CD14-positive monocyte (primary cell): ENCODE data around the gene DPH1. TPM values are rescaled to one million over a fixed set of nuclear protein-coding genes. Genes with fewer than 3 reads are reported as not detected.
A peak's percentile ranks its signal among the peaks of the same experiment; 100 is the strongest.
"Not testable (repeated sequence)": the region's sequence is repeated elsewhere in the genome, so short reads cannot be mapped to it uniquely, and the experiment has no call there.

Experiments
- DNase-seq, 3 donors: peaks; one replicate each; pipeline ENCODE4 v3.0.0-alpha.2; 2011 to 2022
- H2AFZ ChIP-seq: 2 replicates; pipeline ENCODE4 v1.6.0; 2012; ENCODE audit warnings: mild to moderate bottlenecking, low read depth, low read length, inconsistent platforms; ENCODE audit not compliant: insufficient read depth, poor library complexity, severe bottlenecking
- H3K27ac ChIP-seq, 2 donors: 1 replicate in 1 of 2; 2 replicates in 1 of 2; pipeline ENCODE4 v1.5.1; 2012 to 2013; ENCODE audit warnings: low read length in 2 of 2, control low read depth in 1 of 2, inconsistent platforms in 1 of 2, low read depth in 1 of 2, mild to moderate bottlenecking in 1 of 2
- H3K27me3 ChIP-seq, 2 donors: one replicate each; pipeline versions ENCODE4 v1.6.0 to v1.6.1; 2011 to 2013; ENCODE audit warnings: low read length in 2 of 2; ENCODE audit not compliant: control insufficient read depth in 2 of 2, insufficient read depth in 2 of 2
- H3K36me3 ChIP-seq, 2 donors: replicated peaks in 1 of 2; 1 replicate in 1 of 2; 2 replicates in 1 of 2; pipeline versions ENCODE4 v1.5.1 to v1.6.1; 2012 to 2013; ENCODE audit warnings: low read length in 2 of 2, control low read depth in 1 of 2, inconsistent platforms in 1 of 2, mild to moderate bottlenecking in 1 of 2; ENCODE audit not compliant: insufficient read depth in 2 of 2, control insufficient read depth in 1 of 2
- H3K4me1 ChIP-seq, 2 donors: 1 replicate in 1 of 2; 2 replicates in 1 of 2; pipeline versions ENCODE4 v1.5.1 to v1.6.1; 2012 to 2013; ENCODE audit warnings: low read length in 2 of 2, control low read depth in 1 of 2, inconsistent platforms in 1 of 2, mild to moderate bottlenecking in 1 of 2, moderate library complexity in 1 of 2; ENCODE audit not compliant: insufficient read depth in 2 of 2, control insufficient read depth in 1 of 2
- H3K4me2 ChIP-seq: replicated peaks from 2 replicates; pipeline ENCODE3; 2012; ENCODE audit warnings: low read length, moderate library complexity, mild to moderate bottlenecking; ENCODE audit not compliant: poor library complexity, severe bottlenecking; ENCODE audit errors: extremely low read depth
- H3K4me3 ChIP-seq, 3 experiments: fragments of 200-600 bp in 1 of 3; sonication (generic) in 1 of 3; replicated peaks in 1 of 3; 1 replicate in 2 of 3; 2 replicates in 1 of 3; pipeline ENCODE4 v1.5.1; 2011 to 2013; ENCODE audit warnings: low read length in 3 of 3, mild to moderate bottlenecking in 3 of 3, control low read depth in 2 of 3, low read depth in 2 of 3, inconsistent platforms in 1 of 3, moderate library complexity in 1 of 3
- H3K79me2 ChIP-seq: 2 replicates; pipeline ENCODE4 v1.6.0; 2012; ENCODE audit warnings: mild to moderate bottlenecking, control low read depth, inconsistent platforms, low read length, moderate library complexity; ENCODE audit not compliant: insufficient read depth
- H3K9ac ChIP-seq: 2 replicates; pipeline ENCODE4 v1.6.0; 2017; ENCODE audit warnings: low read length, mild to moderate bottlenecking; ENCODE audit not compliant: insufficient read depth, poor library complexity, severe bottlenecking
- H3K9me3 ChIP-seq, 2 donors: replicated peaks in 1 of 2; 1 replicate in 1 of 2; 2 replicates in 1 of 2; pipeline versions ENCODE4 v1.5.1 to v1.6.1; 2012 to 2013; ENCODE audit warnings: low read length in 2 of 2, control low read depth in 1 of 2; ENCODE audit not compliant: control insufficient read depth in 1 of 2, insufficient read depth in 1 of 2
- H4K20me1 ChIP-seq: 2 replicates; pipeline ENCODE4 v1.6.0; 2012; ENCODE audit warnings: mild to moderate bottlenecking, low read length, control low read depth, moderate library complexity; ENCODE audit not compliant: insufficient read depth
- H3K27ac Mint-ChIP-seq, 7 donors: one replicate each; pipeline ENCODE4 v1.8.0; 2020; ENCODE audit warnings: mild to moderate bottlenecking in 7 of 7, mixed read lengths in 7 of 7, moderate library complexity in 6 of 7, inconsistent platforms in 2 of 7
- H3K27me3 Mint-ChIP-seq, 3 donors: one replicate each; pipeline ENCODE4 v1.8.0; 2021 to 2022; ENCODE audit warnings: low read depth in 3 of 3, mild to moderate bottlenecking in 3 of 3, mixed read lengths in 3 of 3, moderate library complexity in 3 of 3, inconsistent platforms in 1 of 3
- H3K36me3 Mint-ChIP-seq, 2 donors: one replicate each; pipeline ENCODE4 v1.8.0; 2020; ENCODE audit warnings: mixed read lengths in 2 of 2, inconsistent platforms in 1 of 2, mild to moderate bottlenecking in 1 of 2
- H3K4me1 Mint-ChIP-seq: one replicate; pipeline ENCODE4 v1.8.0; 2020; ENCODE audit warnings: mild to moderate bottlenecking, mixed read lengths
- H3K4me3 Mint-ChIP-seq, 2 donors: one replicate each; pipeline ENCODE4 v1.8.0; 2020; ENCODE audit warnings: mild to moderate bottlenecking in 2 of 2, mixed read lengths in 2 of 2, moderate library complexity in 1 of 2
- H3K9me3 Mint-ChIP-seq, 7 donors: one replicate each; pipeline ENCODE4 v1.8.0; 2020 to 2022; ENCODE audit warnings: mixed read lengths in 7 of 7, mild to moderate bottlenecking in 6 of 7, moderate library complexity in 6 of 7, inconsistent platforms in 2 of 7
- WGBS: methylation state at CpG from one replicate; pipeline ENCODE4 v1.1.5; 2013; ENCODE audit warnings: missing lambda C conversion rate; ENCODE audit not compliant: insufficient coverage; 5-methylcytosine and 5-hydroxymethylcytosine counted together
- intact Hi-C, 2 donors: fragments of 100-400 bp; cut with micrococcal nuclease; formaldehyde crosslinking; loops; one replicate each; pipeline versions ENCODE4 v1.15.0 to v1.15.1; 2023
- polyA plus RNA-seq, 3 donors: library from polyadenylated mRNA; depleted of rRNA in 1 of 3; unstranded in 2 of 3; stranded (reverse) in 1 of 3; fragments of 300-500 nt in 2 of 3; fragments of >200 nt in 1 of 3; fragmentation: Illumina TruSeq in 2 of 3; gene quantifications; 1 replicate in 2 of 3; 2 replicates in 1 of 3; pipeline ENCODE4 v1.2.3, GENCODE V29; 2012 to 2021
- TF ChIP-seq, protein P1 (sequence below): fragments of 200-600 bp; IDR thresholded peaks from one replicate; pipeline ENCODE4 v1.8.0; 2022; ENCODE audit warnings: antibody characterized with exemption, mild to moderate bottlenecking

Gene DPH1
- polyA plus RNA-seq, 3 donors = 7.5 to 29.4 (median 9.3) TPM

DNA sequence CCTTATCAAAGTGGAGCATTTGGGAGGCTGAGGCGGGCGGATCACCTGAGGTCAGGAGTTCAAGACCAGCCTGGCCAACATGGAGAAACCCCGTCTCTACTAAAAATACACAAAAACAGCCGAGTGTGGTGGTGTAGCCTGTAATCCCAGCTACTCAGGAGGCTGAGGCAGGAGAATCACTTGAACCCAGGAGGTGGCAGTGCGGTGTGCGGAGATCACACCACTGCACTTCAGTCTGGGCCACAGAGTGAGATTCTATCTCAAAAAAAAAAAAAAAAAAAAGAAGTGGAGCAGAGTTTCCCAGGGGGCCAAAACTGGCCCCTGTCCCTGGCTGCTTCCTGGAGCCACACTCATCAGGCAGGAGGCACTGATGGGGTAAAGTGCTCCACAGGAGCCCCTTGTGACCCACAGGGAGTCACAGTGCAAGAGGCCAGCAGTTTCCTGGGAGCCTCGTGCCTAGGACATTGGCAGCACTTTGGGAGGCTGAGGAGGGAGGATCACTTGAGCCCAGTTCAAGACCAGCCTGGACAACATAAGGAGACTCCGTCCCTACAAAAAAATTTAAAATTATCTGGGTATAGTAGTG lies 49.2 kb upstream of the DPH1 start:
- peaks cover 0 to 29% of the 10 kb centered on the region in 2 donors for H3K27me3 ChIP-seq
- H3K4me1 Mint-ChIP-seq = no peaks in the 10 kb centered on the region
- no peaks in the 10 kb centered on the region for H3K9me3 ChIP-seq
- no peak overlapping the region for H3K27ac ChIP-seq
- no peak for DNase-seq
- H3K36me3 ChIP-seq = no peaks in the 10 kb centered on the region
- H3K9me3 Mint-ChIP-seq = peaks cover 0 to 2% (median 0%) of the 10 kb centered on the region in 7 donors
- H3K27me3 Mint-ChIP-seq = peaks cover 23 to 56% (median 45%) of the 10 kb centered on the region in 3 donors
- H4K20me1 ChIP-seq = no peaks in the 10 kb centered on the region
- no peak overlapping the region for H3K4me3 ChIP-seq
- intact Hi-C loops = no loop called here
- TF ChIP-seq, protein P1, sequence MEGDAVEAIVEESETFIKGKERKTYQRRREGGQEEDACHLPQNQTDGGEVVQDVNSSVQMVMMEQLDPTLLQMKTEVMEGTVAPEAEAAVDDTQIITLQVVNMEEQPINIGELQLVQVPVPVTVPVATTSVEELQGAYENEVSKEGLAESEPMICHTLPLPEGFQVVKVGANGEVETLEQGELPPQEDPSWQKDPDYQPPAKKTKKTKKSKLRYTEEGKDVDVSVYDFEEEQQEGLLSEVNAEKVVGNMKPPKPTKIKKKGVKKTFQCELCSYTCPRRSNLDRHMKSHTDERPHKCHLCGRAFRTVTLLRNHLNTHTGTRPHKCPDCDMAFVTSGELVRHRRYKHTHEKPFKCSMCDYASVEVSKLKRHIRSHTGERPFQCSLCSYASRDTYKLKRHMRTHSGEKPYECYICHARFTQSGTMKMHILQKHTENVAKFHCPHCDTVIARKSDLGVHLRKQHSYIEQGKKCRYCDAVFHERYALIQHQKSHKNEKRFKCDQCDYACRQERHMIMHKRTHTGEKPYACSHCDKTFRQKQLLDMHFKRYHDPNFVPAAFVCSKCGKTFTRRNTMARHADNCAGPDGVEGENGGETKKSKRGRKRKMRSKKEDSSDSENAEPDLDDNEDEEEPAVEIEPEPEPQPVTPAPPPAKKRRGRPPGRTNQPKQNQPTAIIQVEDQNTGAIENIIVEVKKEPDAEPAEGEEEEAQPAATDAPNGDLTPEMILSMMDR = no peak
- no peaks in the 10 kb centered on the region for H3K4me1 ChIP-seq
- WGBS = 100% methylated on average over 5 of the region's 8 CpGs
- H2AFZ ChIP-seq = no peak overlapping the region
- no peak overlapping the region for H3K27ac Mint-ChIP-seq
- no peak overlapping the region for H3K4me2 ChIP-seq
- no peaks in the 10 kb centered on the region for H3K36me3 Mint-ChIP-seq
- no peak overlapping the region for H3K9ac ChIP-seq
- no peak overlapping the region for H3K4me3 Mint-ChIP-seq
- no peaks in the 10 kb centered on the region for H3K79me2 ChIP-seq

DNA sequence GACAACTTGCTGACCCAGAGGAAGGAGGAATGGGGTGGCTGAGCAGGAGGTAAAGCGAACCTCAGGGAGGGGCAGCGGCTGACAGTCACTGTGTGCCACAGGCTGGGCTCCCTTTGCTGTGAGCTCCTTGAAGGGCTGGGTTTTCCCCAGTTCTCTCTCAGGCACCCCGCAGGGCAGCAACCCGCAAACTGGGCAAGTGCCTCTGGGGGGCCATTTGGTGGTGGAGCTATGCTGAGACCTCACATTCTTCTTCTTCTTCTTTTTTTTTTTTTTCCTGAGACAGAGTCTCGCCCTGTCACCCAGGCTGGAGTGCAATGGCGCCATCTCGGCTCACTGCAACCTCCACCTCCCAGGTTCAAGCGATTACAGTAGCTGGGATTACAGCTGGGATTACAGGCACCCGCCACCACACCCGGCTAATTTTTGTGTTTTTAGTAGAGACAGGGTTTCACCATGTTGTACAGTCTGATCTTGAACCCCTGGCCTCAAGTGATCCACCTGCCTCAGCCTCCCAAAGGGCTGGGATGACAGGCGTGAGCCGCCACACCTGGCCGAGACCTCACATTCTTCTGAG lies 47.1 kb upstream of the DPH1 start:
- H3K4me1 ChIP-seq, H3K9me3 Mint-ChIP-seq, H3K36me3 ChIP-seq, intact Hi-C loops, H3K9me3 ChIP-seq, H4K20me1 ChIP-seq, H2AFZ ChIP-seq, H3K27ac ChIP-seq, H3K4me3 ChIP-seq, H3K4me2 ChIP-seq, H3K4me1 Mint-ChIP-seq, H3K9ac ChIP-seq, H3K36me3 Mint-ChIP-seq, DNase-seq, H3K4me3 Mint-ChIP-seq, H3K79me2 ChIP-seq: not testable (repeated sequence)
- peaks cover 0 to 10% of the 10 kb centered on the region in 2 donors for H3K27me3 ChIP-seq
- 80% methylated on average over 9 of the region's 13 CpGs for WGBS
- peak overlapping the region in 1 of 7 donors; percentile 35 for H3K27ac Mint-ChIP-seq
- peaks cover 13 to 39% (median 31%) of the 10 kb centered on the region in 3 donors for H3K27me3 Mint-ChIP-seq
